Stimulated activated CD4-positive, alpha-beta T cell treated with anti-CD3 and anti-CD28 coated beads, Interleukin-4, amount 100 ng/mL, for 1 hour (primary cell): ENCODE data around the gene CARD10.
A peak's percentile ranks its signal among the peaks of the same experiment; 100 is the strongest.
"Not testable (repeated sequence)": the region's sequence is repeated elsewhere in the genome, so short reads cannot be mapped to it uniquely, and the experiment has no call there.

Experiments
- DNase-seq: peaks from one replicate; pipeline ENCODE4 v3.0.0-alpha.2; 2020

Gene CARD10

GRCh38 chr22:37485395-37486223, 33.6 kb downstream of the CARD10 start:
- peak; percentile 35 for DNase-seq

GRCh38 chr22:37484480-37485394, 34.5 kb downstream of the CARD10 start:
- peak; percentile 76 for DNase-seq

- no peak for DNase-seq
Observed at GRCh38 chr22:37483050-37483449, 36.2 kb downstream of the CARD10 start.

GRCh38 chr22:37482244-37482643, 37.0 kb downstream of the CARD10 start:
- DNase-seq = no peak

- DNase-seq = no peak
Observed at GRCh38 chr22:37481347-37481907, 37.8 kb downstream of the CARD10 start.

GRCh38 chr22:37480387-37481346, 38.5 kb downstream of the CARD10 start:
- DNase-seq = no peak

GRCh38 chr22:37479196-37479595, 40.0 kb downstream of the CARD10 start:
- no peak for DNase-seq

- no peak for DNase-seq
Observed at GRCh38 chr22:37476389-37477329, 42.6 kb downstream of the CARD10 start.

GRCh38 chr22:37474447-37475090, 44.6 kb downstream of the CARD10 start:
- DNase-seq = no peak

- no peak for DNase-seq
Observed at GRCh38 chr22:37473437-37473946, 45.7 kb downstream of the CARD10 start.

- peak; percentile 43 for DNase-seq
Observed at GRCh38 chr22:37472418-37473006, 46.7 kb downstream of the CARD10 start.

GRCh38 chr22:37471727-37472417, 47.3 kb downstream of the CARD10 start:
- no peak for DNase-seq

- no peak for DNase-seq
Observed at GRCh38 chr22:37470087-37470445, 49.1 kb downstream of the CARD10 start.

GRCh38 chr22:37469416-37470086, 49.7 kb downstream of the CARD10 start:
- no peak for DNase-seq

GRCh38 chr22:37468201-37468695, 51.0 kb downstream of the CARD10 start:
- not testable (repeated sequence) for DNase-seq

GRCh38 chr22:37467391-37467955, 51.7 kb downstream of the CARD10 start:
- DNase-seq = no peak

- DNase-seq = no peak
Observed at GRCh38 chr22:37464181-37464580, 55.0 kb downstream of the CARD10 start.

- no peak for DNase-seq
Observed at GRCh38 chr22:37462983-37463382, 56.2 kb downstream of the CARD10 start.
